Neural cell (in vitro differentiated cells): ENCODE measurements around the gene TM7SF2. TPM values are rescaled to one million over a fixed set of nuclear protein-coding genes. Genes with fewer than 3 reads are reported as not detected.

ENCODE experiments used
- H2AFZ ChIP-seq: fragments of 200-600, 300-800 bp; sonication (generic), shearing (Covaris generic); 2 replicates; pipeline ENCODE4 v1.6.0; 2014; ENCODE audit warnings: low read depth, mild to moderate bottlenecking, antibody characterized with exemption, low read length, moderate library complexity
- H3F3A ChIP-seq: fragments of 200-600 bp; shearing (Covaris generic); 2 replicates; pipeline ENCODE4 v1.6.1; 2016; ENCODE audit warnings: mild to moderate bottlenecking, moderate library complexity, mixed read lengths, antibody characterized with exemption, low read length; ENCODE audit not compliant: insufficient read depth, poor library complexity, severe bottlenecking
- H3K27ac ChIP-seq: fragments of 200-600, 300-800 bp; sonication (generic), shearing (Covaris generic); 2 replicates; pipeline ENCODE4 v1.5.1; 2014; ENCODE audit warnings: mild to moderate bottlenecking, low read length, moderate library complexity
- H3K27me3 ChIP-seq: fragments of 300-800, 200-600 bp; sonication (generic), shearing (Covaris generic); 2 replicates; pipeline ENCODE4 v1.6.0; 2014; ENCODE audit warnings: mild to moderate bottlenecking, low read depth, low read length, moderate library complexity; ENCODE audit not compliant: insufficient read depth
- H3K36me3 ChIP-seq: fragments of 300-800, 200-600 bp; sonication (generic), shearing (Covaris generic); 2 replicates; pipeline ENCODE4 v1.5.1; 2014; ENCODE audit warnings: mild to moderate bottlenecking, antibody characterized with exemption, low read length, moderate library complexity; ENCODE audit not compliant: insufficient read depth
- H3K4me2 ChIP-seq: fragments of 300-800, 200-600 bp; sonication (generic), shearing (Covaris generic); 2 replicates; pipeline ENCODE4 v1.6.0; 2014; ENCODE audit warnings: mild to moderate bottlenecking, low read length
- H3K4me3 ChIP-seq: fragments of 300-800, 200-600 bp; sonication (generic), shearing (Covaris generic); 2 replicates; pipeline ENCODE4 v1.5.1; 2014; ENCODE audit warnings: mild to moderate bottlenecking, low read length, moderate library complexity
- H3K79me2 ChIP-seq: fragments of 200-600 bp; shearing (Covaris generic); replicated peaks from 2 replicates; pipeline ENCODE4 v1.6.0; 2014; ENCODE audit warnings: mild to moderate bottlenecking, low read length, moderate library complexity; ENCODE audit not compliant: insufficient read depth
- H3K9ac ChIP-seq: fragments of 300-800, 200-600 bp; sonication (generic), shearing (Covaris generic); 2 replicates; pipeline ENCODE4 v1.6.1; 2016; ENCODE audit warnings: mild to moderate bottlenecking, low read length, mixed read lengths
- H3K9me2 ChIP-seq: fragments of 200-600 bp; shearing (Covaris generic); 2 replicates; pipeline ENCODE4 v1.6.1; 2016; ENCODE audit warnings: mild to moderate bottlenecking, low read length, mixed read lengths; ENCODE audit not compliant: insufficient read depth
- H3K9me3 ChIP-seq: fragments of 200-600, 300-800 bp; sonication (generic), shearing (Covaris generic); 2 replicates; pipeline ENCODE4 v1.6.1; 2016; ENCODE audit warnings: mild to moderate bottlenecking, mixed run types, low read length, moderate library complexity, mixed read lengths
- H4K20me1 ChIP-seq: fragments of 200-600 bp; shearing (Covaris generic); 2 replicates; pipeline ENCODE4 v1.6.1; 2016; ENCODE audit warnings: mild to moderate bottlenecking, mixed run types; ENCODE audit not compliant: insufficient read depth
- EP300 ChIP-seq: fragments of 450-650 bp; conservative IDR thresholded peaks from 2 replicates; pipeline ENCODE4 v1.6.1; 2014; ENCODE audit warnings: antibody characterized with exemption, mild to moderate bottlenecking, moderate library complexity; ENCODE audit not compliant: poor library complexity, severe bottlenecking
- EZH2 ChIP-seq: fragments of 200-600, 300-800 bp; shearing (Covaris generic), sonication (generic); IDR thresholded peaks from 2 replicates; pipeline ENCODE4 v1.6.1; 2014; ENCODE audit warnings: antibody characterized with exemption, low read length, borderline replicate concordance, mild to moderate bottlenecking; ENCODE audit not compliant: insufficient read depth, poor library complexity, severe bottlenecking
- MXI1 ChIP-seq: fragments of 450-650 bp; conservative IDR thresholded peaks from 2 replicates; pipeline ENCODE4 v1.6.1; 2014; ENCODE audit warnings: antibody characterized with exemption, mild to moderate bottlenecking; ENCODE audit not compliant: poor library complexity, severe bottlenecking
- POLR2AphosphoS5 ChIP-seq: IDR thresholded peaks from 2 replicates; pipeline ENCODE4 v1.6.1; 2012
- RAD21 ChIP-seq: fragments of 450-650 bp; conservative IDR thresholded peaks from 2 replicates; pipeline ENCODE4 v1.6.1; 2014; ENCODE audit warnings: antibody characterized with exemption, mild to moderate bottlenecking, moderate library complexity
- SMC3 ChIP-seq: fragments of 450-650 bp; conservative IDR thresholded peaks from 2 replicates; pipeline ENCODE4 v1.6.1; 2014; ENCODE audit warnings: antibody characterized with exemption, mild to moderate bottlenecking, moderate library complexity; ENCODE audit not compliant: poor library complexity
- TAF1 ChIP-seq: IDR thresholded peaks from 2 replicates; pipeline ENCODE4 v1.6.1; 2012; ENCODE audit warnings: low read depth
- polyA plus RNA-seq: library from polyadenylated mRNA; depleted of rRNA; stranded (reverse); fragments of >200 nt; gene quantifications from 2 replicates; pipeline ENCODE4 v1.2.3, GENCODE V29; 2014
- TF ChIP-seq, protein P1 (sequence below): fragments of 450-650 bp; IDR thresholded peaks from 2 replicates; pipeline ENCODE4 v1.5.1; 2014; ENCODE audit warnings: antibody characterized with exemption, mild to moderate bottlenecking, moderate library complexity; ENCODE audit not compliant: poor library complexity, severe bottlenecking
- TF ChIP-seq, protein P2 (sequence below): IDR thresholded peaks from 2 replicates; pipeline ENCODE4 v1.6.1; 2012; ENCODE audit warnings: borderline replicate concordance

Gene TM7SF2
- polyA plus RNA-seq, 1 donor from 2014 or later: 78.4 TPM

DNA sequence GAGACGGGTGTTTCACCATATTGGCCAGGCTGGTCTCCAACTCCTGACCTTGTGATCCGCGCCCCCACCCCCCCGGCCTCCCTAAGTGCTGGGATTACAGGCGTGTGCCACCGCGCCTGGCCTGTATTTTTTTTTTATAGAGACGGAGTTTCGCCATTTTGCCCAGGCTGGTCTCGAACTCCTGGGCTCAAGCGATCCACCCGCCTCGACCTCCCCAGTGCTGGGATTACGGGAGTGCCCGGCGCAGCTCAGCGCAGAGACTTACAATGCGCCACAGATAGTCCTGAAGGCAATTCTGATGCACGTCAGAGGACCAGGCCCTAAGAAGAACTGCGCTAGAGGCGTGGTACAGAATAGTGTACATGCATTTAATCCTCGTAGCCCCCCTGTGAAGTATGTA, 16.2 kb upstream of the TM7SF2 start:
- H3K4me2 ChIP-seq: no peak overlapping the region

DNA sequence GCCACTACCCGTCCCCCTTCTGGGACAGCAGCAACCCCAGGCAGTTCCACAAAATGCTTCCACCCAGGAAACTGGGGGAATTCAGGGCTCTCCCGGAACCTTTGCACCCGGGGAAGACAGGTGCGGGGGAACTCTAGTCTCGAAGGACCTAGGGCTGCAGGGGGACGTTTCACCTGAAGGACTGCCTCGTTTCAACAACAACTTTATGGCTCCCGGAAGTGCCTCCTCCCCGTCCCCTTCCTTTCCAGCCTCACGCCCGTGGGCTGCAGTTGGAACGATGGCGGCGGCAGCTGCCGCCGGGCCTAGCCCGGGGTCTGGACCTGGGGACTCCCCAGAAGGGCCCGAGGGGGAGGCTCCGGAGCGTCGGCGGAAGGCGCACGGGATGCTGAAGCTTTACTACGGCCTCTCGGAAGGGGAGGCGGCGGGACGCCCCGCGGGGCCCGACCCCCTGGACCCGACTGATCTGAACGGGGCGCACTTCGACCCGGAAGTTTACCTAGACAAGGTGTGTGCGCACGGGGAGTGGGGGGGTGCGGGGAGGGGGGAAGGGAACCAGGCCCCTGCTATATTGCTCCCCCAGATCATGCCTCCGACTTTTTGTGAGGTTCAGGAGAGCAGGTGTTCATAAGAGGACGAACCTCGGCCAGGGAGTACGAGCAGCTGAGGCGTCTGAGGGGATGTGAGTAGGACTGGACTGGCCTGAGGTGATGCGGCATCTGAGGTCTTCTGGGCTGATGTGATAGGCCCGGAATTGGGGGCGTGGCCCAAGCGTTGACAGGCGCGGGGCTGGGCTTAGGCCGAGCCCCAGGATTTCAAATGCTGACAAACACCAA, 15.5 kb upstream of the TM7SF2 start, which contains the start of gene VPS51:
VPS51 (plus strand) TSS at position 241 of the 833 bp plus-strand sequence; CDS start at position 278, 37 bp downstream.
- Histone ChIP-seq H3K79me2 (peaks cover 5% of the 10 kb centered on the region), H3K27me3 (no peaks in the 10 kb centered on the region), H4K20me1 (no peaks in the 10 kb centered on the region), H3K9me3 (no peaks in the 10 kb centered on the region), H3K9ac (peak within 1 kb of the TSS; percentile 85), H3K9me2 (no peaks in the 10 kb centered on the region), H3K4me3 (peak within 1 kb of the TSS; percentile 70), H3K4me2 (peak within 1 kb of the TSS; percentile 44), H3K27ac (peak within 1 kb of the TSS; percentile 94), H2AFZ (peak within 1 kb of the TSS; percentile 95), H3F3A (no peaks in the 10 kb centered on the region), H3K36me3 (no peaks in the 10 kb centered on the region)
- TF ChIP-seq SMC3: peak; percentile 31
- TF ChIP-seq TAF1: no peak
- TF ChIP-seq, protein P1, sequence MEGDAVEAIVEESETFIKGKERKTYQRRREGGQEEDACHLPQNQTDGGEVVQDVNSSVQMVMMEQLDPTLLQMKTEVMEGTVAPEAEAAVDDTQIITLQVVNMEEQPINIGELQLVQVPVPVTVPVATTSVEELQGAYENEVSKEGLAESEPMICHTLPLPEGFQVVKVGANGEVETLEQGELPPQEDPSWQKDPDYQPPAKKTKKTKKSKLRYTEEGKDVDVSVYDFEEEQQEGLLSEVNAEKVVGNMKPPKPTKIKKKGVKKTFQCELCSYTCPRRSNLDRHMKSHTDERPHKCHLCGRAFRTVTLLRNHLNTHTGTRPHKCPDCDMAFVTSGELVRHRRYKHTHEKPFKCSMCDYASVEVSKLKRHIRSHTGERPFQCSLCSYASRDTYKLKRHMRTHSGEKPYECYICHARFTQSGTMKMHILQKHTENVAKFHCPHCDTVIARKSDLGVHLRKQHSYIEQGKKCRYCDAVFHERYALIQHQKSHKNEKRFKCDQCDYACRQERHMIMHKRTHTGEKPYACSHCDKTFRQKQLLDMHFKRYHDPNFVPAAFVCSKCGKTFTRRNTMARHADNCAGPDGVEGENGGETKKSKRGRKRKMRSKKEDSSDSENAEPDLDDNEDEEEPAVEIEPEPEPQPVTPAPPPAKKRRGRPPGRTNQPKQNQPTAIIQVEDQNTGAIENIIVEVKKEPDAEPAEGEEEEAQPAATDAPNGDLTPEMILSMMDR: no peak
- TF ChIP-seq POLR2AphosphoS5: peak; percentile 86
- no peak for TF ChIP-seq EZH2
- peak; percentile 92 for TF ChIP-seq MXI1
- TF ChIP-seq, protein P2, sequence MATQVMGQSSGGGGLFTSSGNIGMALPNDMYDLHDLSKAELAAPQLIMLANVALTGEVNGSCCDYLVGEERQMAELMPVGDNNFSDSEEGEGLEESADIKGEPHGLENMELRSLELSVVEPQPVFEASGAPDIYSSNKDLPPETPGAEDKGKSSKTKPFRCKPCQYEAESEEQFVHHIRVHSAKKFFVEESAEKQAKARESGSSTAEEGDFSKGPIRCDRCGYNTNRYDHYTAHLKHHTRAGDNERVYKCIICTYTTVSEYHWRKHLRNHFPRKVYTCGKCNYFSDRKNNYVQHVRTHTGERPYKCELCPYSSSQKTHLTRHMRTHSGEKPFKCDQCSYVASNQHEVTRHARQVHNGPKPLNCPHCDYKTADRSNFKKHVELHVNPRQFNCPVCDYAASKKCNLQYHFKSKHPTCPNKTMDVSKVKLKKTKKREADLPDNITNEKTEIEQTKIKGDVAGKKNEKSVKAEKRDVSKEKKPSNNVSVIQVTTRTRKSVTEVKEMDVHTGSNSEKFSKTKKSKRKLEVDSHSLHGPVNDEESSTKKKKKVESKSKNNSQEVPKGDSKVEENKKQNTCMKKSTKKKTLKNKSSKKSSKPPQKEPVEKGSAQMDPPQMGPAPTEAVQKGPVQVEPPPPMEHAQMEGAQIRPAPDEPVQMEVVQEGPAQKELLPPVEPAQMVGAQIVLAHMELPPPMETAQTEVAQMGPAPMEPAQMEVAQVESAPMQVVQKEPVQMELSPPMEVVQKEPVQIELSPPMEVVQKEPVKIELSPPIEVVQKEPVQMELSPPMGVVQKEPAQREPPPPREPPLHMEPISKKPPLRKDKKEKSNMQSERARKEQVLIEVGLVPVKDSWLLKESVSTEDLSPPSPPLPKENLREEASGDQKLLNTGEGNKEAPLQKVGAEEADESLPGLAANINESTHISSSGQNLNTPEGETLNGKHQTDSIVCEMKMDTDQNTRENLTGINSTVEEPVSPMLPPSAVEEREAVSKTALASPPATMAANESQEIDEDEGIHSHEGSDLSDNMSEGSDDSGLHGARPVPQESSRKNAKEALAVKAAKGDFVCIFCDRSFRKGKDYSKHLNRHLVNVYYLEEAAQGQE: peak; percentile 70
- TF ChIP-seq RAD21: no peak
- peak; percentile 81 for TF ChIP-seq EP300

More for the DNA sequence above, 16.2 kb upstream of the TM7SF2 start:
- Histone ChIP-seq H3K9me2 (no peaks in the 10 kb centered on the region), H3K27ac (peak overlapping the region; percentile 94), H3K27me3 (no peaks in the 10 kb centered on the region), H3K36me3 (no peaks in the 10 kb centered on the region), H3K9me3 (no peaks in the 10 kb centered on the region), H3K4me3 (peak overlapping the region; percentile 70), H2AFZ (peak overlapping the region; percentile 95), H3K9ac (peak overlapping the region; percentile 85), H3K79me2 (peaks cover 5% of the 10 kb centered on the region), H3F3A (no peaks in the 10 kb centered on the region), H4K20me1 (no peaks in the 10 kb centered on the region)
- TF ChIP-seq, protein P2: no peak
- TF ChIP-seq, protein P1: no peak
- TF ChIP-seq SMC3: no peak
- TF ChIP-seq POLR2AphosphoS5: no peak
- TF ChIP-seq RAD21: no peak
